PC-9 (cell line): ENCODE measurements around the gene GTF2IRD1. TPM values are rescaled to one million over a fixed set of nuclear protein-coding genes. Genes with fewer than 3 reads are reported as not detected.

Source experiments
- BruUV-seq: library from RNA; stranded (reverse); fragments of 400-500 nt; replicated peaks from 2 replicates; lab custom pipeline; 2021; lab: Mats Ljungman, UMichigan
- CTCF ChIA-PET: fragments of 300-600 bp; sonication (Branson Sonifier 250); formaldehyde crosslinking; loops from one replicate; lab custom pipeline; 2022; ENCODE audit warnings: antibody characterized with exemption; lab: Charles Lee
- POLR2A ChIA-PET: fragments of 300-600 bp; sonication (Branson Sonifier 250); formaldehyde crosslinking; loops from one replicate; lab custom pipeline; 2022; ENCODE audit warnings: antibody characterized with exemption; ENCODE audit not compliant: unreplicated experiment; lab: Charles Lee
- DNase-seq, 2 experiments: peaks; one replicate each; pipeline versions ENCODE4 v3.0.0 to v3.0.0-alpha.2; 2015 to 2022; ENCODE audit warnings: mixed read lengths in 1 of 2
- H2AFZ ChIP-seq: fragments of 200-600 bp; sonication (generic); 2 replicates; pipeline ENCODE4 v1.8.1; 2017; ENCODE audit warnings: antibody characterized with exemption
- H3F3A ChIP-seq: fragments of 200-600 bp; sonication (generic); 2 replicates; pipeline ENCODE4 v1.8.1; 2017; ENCODE audit warnings: antibody characterized with exemption, mild to moderate bottlenecking, low read depth; ENCODE audit not compliant: insufficient read depth
- H3K27ac ChIP-seq: fragments of 200-600 bp; sonication (generic); 2 replicates; pipeline ENCODE4 v1.6.1; 2016; ENCODE audit warnings: mixed run types
- H3K27me3 ChIP-seq: fragments of 200-600 bp; sonication (generic); 2 replicates; pipeline ENCODE4 v1.6.1; 2016; ENCODE audit warnings: low read depth, mixed run types; ENCODE audit not compliant: insufficient read depth
- H3K36me3 ChIP-seq: fragments of 200-600 bp; sonication (generic); 2 replicates; pipeline ENCODE4 v1.6.1; 2016; ENCODE audit warnings: low read depth, mixed run types
- H3K4me1 ChIP-seq: fragments of 200-600 bp; sonication (generic); replicated peaks from 2 replicates; pipeline ENCODE4 v1.6.1; 2016; ENCODE audit warnings: mixed run types; ENCODE audit not compliant: insufficient read depth
- H3K4me2 ChIP-seq: fragments of 200-600 bp; sonication (generic); 2 replicates; pipeline ENCODE4 v1.6.1; 2017; ENCODE audit warnings: mixed run types
- H3K4me3 ChIP-seq: fragments of 200-600 bp; sonication (generic); 2 replicates; pipeline ENCODE4 v1.6.1; 2016; ENCODE audit warnings: mixed run types
- H3K79me2 ChIP-seq: fragments of 200-600 bp; sonication (generic); 2 replicates; pipeline ENCODE4 v1.6.1; 2017; ENCODE audit warnings: low read depth, mixed run types
- H3K9me2 ChIP-seq: fragments of 200-600 bp; sonication (generic); 2 replicates; pipeline ENCODE4 v1.8.1; 2017; ENCODE audit warnings: mild to moderate bottlenecking; ENCODE audit not compliant: insufficient read depth
- H3K9me3 ChIP-seq: fragments of 200-600 bp; sonication (generic); 2 replicates; pipeline ENCODE4 v1.8.1; 2016; ENCODE audit warnings: low read depth; ENCODE audit not compliant: insufficient read depth
- H4K20me1 ChIP-seq: fragments of 200-600 bp; sonication (generic); 2 replicates; pipeline ENCODE4 v1.8.1; 2017; ENCODE audit not compliant: insufficient read depth
- CTCF ChIP-seq: fragments of 200-600 bp; sonication (generic); conservative IDR thresholded peaks from 2 replicates; pipeline ENCODE4 v1.6.1; 2017; ENCODE audit warnings: mixed run types, antibody characterized with exemption, mild to moderate bottlenecking, moderate library complexity
- EZH2 ChIP-seq: fragments of 200-600 bp; sonication (generic); IDR thresholded peaks from 2 replicates; pipeline ENCODE4 v1.8.0; 2017; ENCODE audit warnings: antibody characterized with exemption, low read depth
- intact Hi-C: fragments of 100-400 bp; cut with micrococcal nuclease; formaldehyde crosslinking; loops from one replicate; pipeline ENCODE4 v1.10.0; 2022; ENCODE audit not compliant: unreplicated experiment
- total RNA-seq: library from RNA; stranded (reverse); gene quantifications from 2 replicates; pipeline ENCODE4 v1.2.3, GENCODE V29; 2021

The GTF2IRD1 gene
- total RNA-seq, 1 experiment from 2014 or later, result 46.7 TPM

- ChIA-PET POLR2A (no interaction called here), CTCF (no interaction called here)
- H3K4me2 ChIP-seq, result no peak overlapping the region
- no peaks in the 10 kb centered on the region for H3F3A ChIP-seq
- no peak overlapping the region for H2AFZ ChIP-seq
- TF ChIP-seq CTCF, result no peak
- no peak for TF ChIP-seq EZH2
- intact Hi-C loops, result no loop called here
- no peaks in the 10 kb centered on the region for H4K20me1 ChIP-seq
- no peaks in the 10 kb centered on the region for H3K27me3 ChIP-seq
- no peaks in the 10 kb centered on the region for H3K9me3 ChIP-seq
- H3K36me3 ChIP-seq, result no peaks in the 10 kb centered on the region
- H3K27ac ChIP-seq, result no peak overlapping the region
- no peaks in the 10 kb centered on the region for H3K4me1 ChIP-seq
- DNase-seq, result no peak
- H3K79me2 ChIP-seq, result no peaks in the 10 kb centered on the region
- BruUV-seq, result no TSS peak
- H3K4me3 ChIP-seq, result no peak overlapping the region
- no peaks in the 10 kb centered on the region for H3K9me2 ChIP-seq
Measured at GRCh38 chr7:74522281-74522905, 68.7 kb downstream of the GTF2IRD1 start.

GRCh38 chr7:74523015-74523414 is 69.3 kb downstream of the GTF2IRD1 start:
- Histone ChIP-seq H3K36me3 (no peaks in the 10 kb centered on the region), H3K9me3 (no peaks in the 10 kb centered on the region), H3K27ac (no peak overlapping the region), H3F3A (no peaks in the 10 kb centered on the region), H3K27me3 (no peaks in the 10 kb centered on the region), H2AFZ (no peak overlapping the region), H4K20me1 (no peaks in the 10 kb centered on the region), H3K79me2 (no peaks in the 10 kb centered on the region), H3K4me1 (no peaks in the 10 kb centered on the region), H3K9me2 (no peaks in the 10 kb centered on the region), H3K4me2 (no peak overlapping the region), H3K4me3 (no peak overlapping the region)
- DNase-seq, result no peak
- BruUV-seq, result no TSS peak
- CTCF ChIA-PET, result no interaction called here
- intact Hi-C loops, result no loop called here
- POLR2A ChIA-PET, result no interaction called here
- no peak for TF ChIP-seq EZH2
- TF ChIP-seq CTCF, result no peak

- H3K27ac ChIP-seq, result no peak overlapping the region
- H3K36me3 ChIP-seq, result no peaks in the 10 kb centered on the region
- no TSS peak for BruUV-seq
- H3K4me3 ChIP-seq, result no peak overlapping the region
- ChIA-PET POLR2A (no interaction called here), CTCF (interaction anchor here (0.6 kb wide), 1 partner anchor 206 kb away, joined by 4 read pairs; no protein-coding TSS in a partner anchor)
- no peaks in the 10 kb centered on the region for H3K79me2 ChIP-seq
- H3K4me2 ChIP-seq, result no peak overlapping the region
- no peak for TF ChIP-seq CTCF
- TF ChIP-seq EZH2, result no peak
- intact Hi-C loops, result no loop called here
- H3K9me3 ChIP-seq, result no peaks in the 10 kb centered on the region
- H3K9me2 ChIP-seq, result no peaks in the 10 kb centered on the region
- H3K4me1 ChIP-seq, result no peaks in the 10 kb centered on the region
- H4K20me1 ChIP-seq, result no peaks in the 10 kb centered on the region
- DNase-seq, result no peak
- no peak overlapping the region for H2AFZ ChIP-seq
- H3K27me3 ChIP-seq, result no peaks in the 10 kb centered on the region
- no peaks in the 10 kb centered on the region for H3F3A ChIP-seq
Measured at GRCh38 chr7:74525140-74525539, 71.4 kb downstream of the GTF2IRD1 start.
